Left ventricle myocardium inferior (tissue), 1 donor: ENCODE results near the gene ETV3L. TPM values are rescaled to one million over a fixed set of nuclear protein-coding genes. Genes with fewer than 3 reads are reported as not detected.

Experiments
- DNase-seq: peaks from one replicate; pipeline ENCODE4 v3.0.0-alpha.2; 2020
- H3K27ac ChIP-seq: fragments of 200-600 bp; replicated peaks from 2 replicates; pipeline ENCODE4 v1.8.0; 2021
- H3K27me3 ChIP-seq: fragments of 200-600 bp; 2 replicates; pipeline ENCODE4 v1.8.0; 2021; ENCODE audit warnings: low read depth
- H3K36me3 ChIP-seq: fragments of 200-600 bp; 2 replicates; pipeline ENCODE4 v1.8.0; 2021
- H3K4me1 ChIP-seq: fragments of 200-600 bp; 2 replicates; pipeline ENCODE4 v1.8.0; 2021
- H3K4me3 ChIP-seq: fragments of 200-600 bp; 2 replicates; pipeline ENCODE4 v1.8.0; 2021; ENCODE audit warnings: mild to moderate bottlenecking, moderate library complexity
- H3K9me3 ChIP-seq: fragments of 200-600 bp; replicated peaks from 2 replicates; pipeline ENCODE4 v1.8.0; 2021
- CTCF ChIP-seq: fragments of 200-600 bp; IDR thresholded peaks from 2 replicates; pipeline ENCODE4 v1.8.0; 2021; ENCODE audit warnings: antibody characterized with exemption, mild to moderate bottlenecking, borderline replicate concordance
- intact Hi-C: fragments of 100-400 bp; cut with micrococcal nuclease; formaldehyde crosslinking; loops from one replicate; pipeline ENCODE4 v1.11.0; 2022
- total RNA-seq: library from RNA; stranded (reverse); fragmentation: NEBNext Ultra II Directional; extraction: Animal tissue kit (Norgen Biotek cat#: 25700); gene quantifications from one replicate; pipeline ENCODE4 v1.2.1, GENCODE V29; 2021
- donor health status: DM: no; HTN: yes; CAD: no; lungs with severe emphysema.

ETV3L gene
- total RNA-seq, 1 donor from 2014 or later: not detected

GRCh38 chr1:157139052-157139715 lies 39.6 kb upstream of the ETV3L start:
- Histone ChIP-seq H3K4me3 (peak overlapping the region; percentile 82), H3K4me1 (peaks cover 44% of the 10 kb centered on the region), H3K9me3 (no peaks in the 10 kb centered on the region), H3K27ac (peak overlapping the region; percentile 96), H3K27me3 (no peaks in the 10 kb centered on the region), H3K36me3 (peaks cover 18% of the 10 kb centered on the region)
- TF ChIP-seq CTCF: no peak
- DNase-seq: no peak
- intact Hi-C loops: no loop called here

- Histone ChIP-seq H3K27ac (peak within 1 kb of the TSS; percentile 96), H3K9me3 (no peaks in the 10 kb centered on the region), H3K4me1 (peaks cover 44% of the 10 kb centered on the region), H3K27me3 (no peaks in the 10 kb centered on the region), H3K36me3 (peaks cover 25% of the 10 kb centered on the region), H3K4me3 (peak within 1 kb of the TSS; percentile 82)
- no peak for TF ChIP-seq CTCF
- peak; percentile 90 for DNase-seq
- intact Hi-C loops: no loop called here
These were observed 38.8 kb upstream of the ETV3L start, which contains the start of gene ETV3 for GRCh38 chr1:157138220-157139051. Gene ETV3, minus strand, starts transcription at chr1:157138395. Its CDS starts 2,043 bp downstream, at chr1:157136352.

- no peaks in the 10 kb centered on the region for H3K27me3 ChIP-seq
- peaks cover 34% of the 10 kb centered on the region for H3K36me3 ChIP-seq
- peaks cover 49% of the 10 kb centered on the region for H3K4me1 ChIP-seq
- H3K4me3 ChIP-seq: peak overlapping the region; percentile 82
- no peak for DNase-seq
- no peaks in the 10 kb centered on the region for H3K9me3 ChIP-seq
- intact Hi-C loops: no loop called here
- H3K27ac ChIP-seq: peak overlapping the region; percentile 96
- no peak for TF ChIP-seq CTCF
These were observed 38.0 kb upstream of the ETV3L start for GRCh38 chr1:157137408-157138219.

- peak overlapping the region; percentile 82 for H3K4me3 ChIP-seq
- no peak for TF ChIP-seq CTCF
- H3K27me3 ChIP-seq: no peaks in the 10 kb centered on the region
- peaks cover 39% of the 10 kb centered on the region for H3K36me3 ChIP-seq
- intact Hi-C loops: no loop called here
- no peaks in the 10 kb centered on the region for H3K9me3 ChIP-seq
- no peak overlapping the region for H3K27ac ChIP-seq
- peaks cover 51% of the 10 kb centered on the region for H3K4me1 ChIP-seq
- DNase-seq: no peak
These were observed 37.4 kb upstream of the ETV3L start for GRCh38 chr1:157137046-157137407.

- Histone ChIP-seq H3K4me3 (no peak overlapping the region), H3K27me3 (no peaks in the 10 kb centered on the region), H3K9me3 (no peaks in the 10 kb centered on the region), H3K36me3 (peaks cover 48% of the 10 kb centered on the region), H3K27ac (no peak overlapping the region), H3K4me1 (peaks cover 53% of the 10 kb centered on the region)
- TF ChIP-seq CTCF: no peak
- no peak for DNase-seq
- intact Hi-C loops: no loop called here
These were observed 36.5 kb upstream of the ETV3L start for GRCh38 chr1:157136133-157136532.
